H9 (cell line): Measurements from ENCODE around the gene SLC33A1. TPM values are rescaled to one million over a fixed set of nuclear protein-coding genes. Genes with fewer than 3 reads are reported as not detected.

Source experiments
- DNase-seq: peaks from one replicate; pipeline ENCODE4 v3.0.0-alpha.2; 2017
- H2AFZ ChIP-seq: one replicate; pipeline ENCODE4 v1.6.1; 2013; ENCODE audit warnings: mild to moderate bottlenecking, low read length, control low read depth, moderate library complexity
- H2AK5ac ChIP-seq: 2 replicates; pipeline ENCODE4 v1.6.1; 2013; ENCODE audit warnings: low read length, control low read depth, mixed read lengths; ENCODE audit not compliant: insufficient read length
- H2BK120ac ChIP-seq: one replicate; pipeline ENCODE4 v1.6.1; 2013; ENCODE audit warnings: low read depth, mild to moderate bottlenecking, low read length, control low read depth, inconsistent platforms; ENCODE audit not compliant: poor library complexity, severe bottlenecking
- H2BK12ac ChIP-seq: 2 replicates; pipeline ENCODE4 v1.6.1; 2013; ENCODE audit warnings: low read length, control low read depth, mixed read lengths, low read depth; ENCODE audit not compliant: insufficient read length
- H2BK15ac ChIP-seq: 2 replicates; pipeline ENCODE4 v1.6.1; 2013; ENCODE audit warnings: low read depth, low read length, control low read depth
- H2BK20ac ChIP-seq: one replicate; pipeline ENCODE4 v1.6.1; 2013; ENCODE audit warnings: low read depth, mild to moderate bottlenecking, low read length, control low read depth, inconsistent platforms; ENCODE audit not compliant: poor library complexity, severe bottlenecking
- H2BK5ac ChIP-seq: 2 replicates; pipeline ENCODE4 v1.6.1; 2013; ENCODE audit warnings: low read length, control low read depth, mixed read lengths; ENCODE audit not compliant: insufficient read length
- H3K14ac ChIP-seq: 2 replicates; pipeline ENCODE4 v1.6.1; 2013; ENCODE audit warnings: low read length, control low read depth; ENCODE audit not compliant: insufficient read depth
- H3K18ac ChIP-seq: 2 replicates; pipeline ENCODE4 v1.6.1; 2013; ENCODE audit warnings: low read depth, mild to moderate bottlenecking, mixed read lengths, low read length, control low read depth; ENCODE audit not compliant: insufficient read length
- H3K23ac ChIP-seq: 2 replicates; pipeline ENCODE4 v1.6.1; 2013; ENCODE audit warnings: low read length, control low read depth, mixed read lengths, low read depth; ENCODE audit not compliant: insufficient read length
- H3K23me2 ChIP-seq: 2 replicates; pipeline ENCODE4 v1.6.1; 2013; ENCODE audit warnings: low read depth, mild to moderate bottlenecking, mixed read lengths, low read length, control low read depth; ENCODE audit not compliant: insufficient read length, poor library complexity, severe bottlenecking
- H3K27ac ChIP-seq: 2 replicates; pipeline ENCODE4 v1.5.1; 2013; ENCODE audit warnings: low read length, control low read depth, mixed read lengths, low read depth; ENCODE audit not compliant: insufficient read length
- H3K27me3 ChIP-seq: 2 replicates; pipeline ENCODE4 v1.6.1; 2013; ENCODE audit warnings: low read length, control low read depth, inconsistent platforms; ENCODE audit not compliant: insufficient read depth
- H3K4ac ChIP-seq: 2 replicates; pipeline ENCODE4 v1.6.1; 2013; ENCODE audit warnings: low read depth, mild to moderate bottlenecking, control low read depth, inconsistent platforms, low read length, moderate library complexity
- H3K4me1 ChIP-seq: 2 replicates; pipeline ENCODE4 v1.6.1; 2013; ENCODE audit warnings: low read length, control low read depth, inconsistent platforms; ENCODE audit not compliant: insufficient read depth
- H3K4me2 ChIP-seq: 2 replicates; pipeline ENCODE4 v1.6.1; 2013; ENCODE audit warnings: low read length, control low read depth, mixed read lengths; ENCODE audit not compliant: insufficient read length, insufficient read depth
- H3K56ac ChIP-seq: 2 replicates; pipeline ENCODE4 v1.6.1; 2013; ENCODE audit warnings: low read depth, mild to moderate bottlenecking, mixed read lengths, low read length, control low read depth; ENCODE audit not compliant: insufficient read length
- H3K79me1 ChIP-seq: 2 replicates; pipeline ENCODE4 v1.6.1; 2013; ENCODE audit warnings: low read depth, mild to moderate bottlenecking, moderate library complexity, low read length, control low read depth, inconsistent platforms; ENCODE audit not compliant: insufficient read depth, poor library complexity, severe bottlenecking
- H3K79me2 ChIP-seq: 2 replicates; pipeline ENCODE4 v1.6.1; 2013; ENCODE audit warnings: low read length, control low read depth, inconsistent platforms; ENCODE audit not compliant: insufficient read depth
- H3K9ac ChIP-seq: 2 replicates; pipeline ENCODE4 v1.6.1; 2013; ENCODE audit warnings: low read length, control low read depth, mixed read lengths; ENCODE audit not compliant: insufficient read length; ENCODE audit errors: extremely low read depth
- H3K9me3 ChIP-seq: one replicate; pipeline ENCODE4 v1.6.1; 2013; ENCODE audit warnings: low read depth, low read length, inconsistent platforms; ENCODE audit not compliant: control insufficient read depth
- H3T11ph ChIP-seq: one replicate; pipeline ENCODE4 v1.6.1; 2013; ENCODE audit warnings: mild to moderate bottlenecking, low read length, control low read depth, inconsistent platforms
- H4K20me1 ChIP-seq: one replicate; pipeline ENCODE4 v1.6.1; 2013; ENCODE audit not compliant: control insufficient read depth, insufficient read length, insufficient read depth
- H4K5ac ChIP-seq: 2 replicates; pipeline ENCODE4 v1.6.1; 2013; ENCODE audit warnings: low read depth, mild to moderate bottlenecking, mixed read lengths, low read length, control low read depth; ENCODE audit not compliant: insufficient read length
- H4K8ac ChIP-seq: replicated peaks from 2 replicates; pipeline ENCODE4 v1.6.1; 2013; ENCODE audit warnings: low read length, control low read depth, mixed read lengths, low read depth; ENCODE audit not compliant: insufficient read length
- H4K91ac ChIP-seq: 2 replicates; pipeline ENCODE4 v1.6.1; 2013; ENCODE audit warnings: low read depth, mild to moderate bottlenecking, moderate library complexity, mixed read lengths, low read length, control low read depth; ENCODE audit not compliant: insufficient read length
- H3K27ac Mint-ChIP-seq, 3 experiments: 2 replicates in 2 of 3; 3 replicates in 1 of 3; pipeline ENCODE4 v1.8.0; 2020 to 2021; ENCODE audit warnings: mixed read lengths in 3 of 3, mild to moderate bottlenecking in 1 of 3, moderate library complexity in 1 of 3
- H3K27me3 Mint-ChIP-seq: 2 replicates; pipeline ENCODE4 v1.8.0; 2021; ENCODE audit warnings: low read depth, mild to moderate bottlenecking, moderate library complexity, mixed read lengths
- H3K36me3 Mint-ChIP-seq, 3 experiments: 2 replicates in 2 of 3; 3 replicates in 1 of 3; pipeline ENCODE4 v1.8.0; 2020 to 2021; ENCODE audit warnings: low read depth in 3 of 3, mixed read lengths in 3 of 3; ENCODE audit not compliant: insufficient read depth in 1 of 3
- H3K4me1 Mint-ChIP-seq, 2 experiments: 2 replicates each; pipeline ENCODE4 v1.8.0; 2020; ENCODE audit warnings: mixed read lengths in 2 of 2
- H3K4me3 Mint-ChIP-seq, 2 experiments: 2 replicates in 1 of 2; 3 replicates in 1 of 2; pipeline ENCODE4 v1.8.0; 2020 to 2021; ENCODE audit warnings: mild to moderate bottlenecking in 2 of 2, mixed read lengths in 2 of 2, moderate library complexity in 1 of 2
- H3K9me3 Mint-ChIP-seq, 2 experiments: 2 replicates in 1 of 2; 3 replicates in 1 of 2; pipeline ENCODE4 v1.8.0; 2020; ENCODE audit warnings: mild to moderate bottlenecking in 2 of 2, mixed read lengths in 2 of 2, moderate library complexity in 1 of 2
- CTCF ChIP-seq: fragments of 200-600 bp; sonication (generic); conservative IDR thresholded peaks from 3 replicates; pipeline ENCODE4 v1.8.0; 2021; ENCODE audit warnings: antibody characterized with exemption, mild to moderate bottlenecking
- WGBS: extraction: QIAGEN DNeasy Blood & Tissue Kit; methylation state at CpG from one replicate; pipeline ENCODE4 v1.1.7; 2013; ENCODE audit warnings: missing lambda C conversion rate, low lambda C conversion rate, mixed read lengths; ENCODE audit not compliant: insufficient read length; ENCODE audit errors: extremely low coverage; 5-methylcytosine and 5-hydroxymethylcytosine counted together
- total RNA-seq: library from RNA; stranded (reverse); gene quantifications from 2 replicates; pipeline ENCODE4 v1.2.1, GENCODE V29; 2021

The SLC33A1 gene
- total RNA-seq, 1 experiment from 2014 or later = 15.0 TPM

- no peak overlapping the region for H2BK15ac ChIP-seq
- Mint-ChIP-seq H3K4me3 (peak overlapping the region; percentile 64 to 83), H3K36me3 (peaks cover 0 to 6% (median 0%) of the 10 kb centered on the region in 3 experiments; a peak in 2 of 7 replicates), H3K27ac (peak overlapping the region; percentile 95 to 97 (median 95); a peak in 6 of 7 replicates), H3K27me3 (no peaks in the 10 kb centered on the region), H3K4me1 (peaks cover 20 to 26% of the 10 kb centered on the region in 2 experiments), H3K9me3 (peaks cover 0 to 3% of the 10 kb centered on the region in 2 experiments; a peak in 2 of 5 replicates)
- no peaks in the 10 kb centered on the region; the same call in 1 of the 2 replicates for H3K4me1 ChIP-seq
- H4K20me1 ChIP-seq = no peaks in the 10 kb centered on the region
- H3K27me3 ChIP-seq = no peaks in the 10 kb centered on the region
- WGBS = no CpG with 5 or more reads among the region's 3 CpGs
- H3K56ac ChIP-seq = no peak overlapping the region
- peak overlapping the region; percentile 55 for H3K9ac ChIP-seq
- H2BK20ac ChIP-seq = no peak overlapping the region
- no peak overlapping the region for H3K18ac ChIP-seq
- H3K9me3 ChIP-seq = no peaks in the 10 kb centered on the region
- H2BK5ac ChIP-seq = no peak overlapping the region
- H3K79me2 ChIP-seq = peaks cover 21% of the 10 kb centered on the region; the same call in 1 of the 2 replicates
- no peak overlapping the region for H4K91ac ChIP-seq
- peak overlapping the region; percentile 13 for H3K27ac ChIP-seq
- H3T11ph ChIP-seq = no peak overlapping the region
- DNase-seq = no peak
- H2BK120ac ChIP-seq = no peak overlapping the region
- H4K8ac ChIP-seq = no peak overlapping the region
- no peak overlapping the region for H3K23ac ChIP-seq
- H3K23me2 ChIP-seq = peaks cover 14% of the 10 kb centered on the region
- peak overlapping the region; percentile 37; the same call in 1 of the 2 replicates for H3K14ac ChIP-seq
- peak overlapping the region; percentile 41 for H2AFZ ChIP-seq
- 0 out of 3 replicates have a peak, but pooled peaks have one; percentile 16 for TF ChIP-seq CTCF
- no peak overlapping the region for H2AK5ac ChIP-seq
- H3K79me1 ChIP-seq = no peaks in the 10 kb centered on the region
- H3K4me2 ChIP-seq = peak overlapping the region; percentile 49
- H3K4ac ChIP-seq = no peak overlapping the region
- no peak overlapping the region for H2BK12ac ChIP-seq
- H4K5ac ChIP-seq = no peak overlapping the region
Measured at GRCh38 chr3:155869691-155870090, 15.5 kb upstream of the SLC33A1 start.
